Measurements from ENCODE around the gene PDE7B.

Gene PDE7B

GRCh38 chr6:135921188-135921587, 69.7 kb downstream of the PDE7B start:
- H3K4me3 ChIP-seq (ENCODE audit: low read depth, low read length), result no peak overlapping the region
- TF ChIP-seq CTCF (IDR thresholded peaks at IDR 0.05; ENCODE audit: borderline replicate concordance, insufficient read depth, low read depth, low read length), result no peak

GRCh38 chr6:135922174-135922573, 70.7 kb downstream of the PDE7B start:
- no peak overlapping the region for H3K4me3 ChIP-seq (ENCODE audit: low read depth, low read length)

GRCh38 chr6:135922746-135923145, 71.2 kb downstream of the PDE7B start:
- no peak overlapping the region for H3K4me3 ChIP-seq (ENCODE audit: low read depth, low read length)
- no peak for TF ChIP-seq CTCF (IDR thresholded peaks at IDR 0.05; ENCODE audit: borderline replicate concordance, insufficient read depth, low read depth, low read length)

More at GRCh38 chr6:135922174-135922573, 70.7 kb downstream of the PDE7B start:
- TF ChIP-seq CTCF (IDR thresholded peaks at IDR 0.05; ENCODE audit: borderline replicate concordance, insufficient read depth, low read depth, low read length), result no peak

- H3K4me3 ChIP-seq (ENCODE audit: low read depth, low read length), result no peak overlapping the region
- TF ChIP-seq CTCF (IDR thresholded peaks at IDR 0.05; ENCODE audit: borderline replicate concordance, insufficient read depth, low read depth, low read length), result no peak
Measured at GRCh38 chr6:135932651-135933050, 81.2 kb downstream of the PDE7B start.

- H3K4me3 ChIP-seq (ENCODE audit: low read depth, low read length), result no peak overlapping the region
- no peak for TF ChIP-seq CTCF (IDR thresholded peaks at IDR 0.05; ENCODE audit: borderline replicate concordance, insufficient read depth, low read depth, low read length)
Measured at GRCh38 chr6:135935941-135936601, 84.6 kb downstream of the PDE7B start.

- TF ChIP-seq CTCF (IDR thresholded peaks at IDR 0.05; ENCODE audit: borderline replicate concordance, insufficient read depth, low read depth, low read length), result no peak
- no peak overlapping the region for H3K4me3 ChIP-seq (ENCODE audit: low read depth, low read length)
Measured at GRCh38 chr6:135936606-135937005, 85.1 kb downstream of the PDE7B start.

GRCh38 chr6:135937106-135937505, 85.6 kb downstream of the PDE7B start:
- H3K4me3 ChIP-seq (ENCODE audit: low read depth, low read length), result no peak overlapping the region
- no peak for TF ChIP-seq CTCF (IDR thresholded peaks at IDR 0.05; ENCODE audit: borderline replicate concordance, insufficient read depth, low read depth, low read length)

Measured in GM12875 (cell line).